GM18526 (cell line): ENCODE data around the gene ZC3HAV1L.

Source experiments
- POLR2A ChIP-seq: IDR thresholded peaks from 3 replicates; pipeline ENCODE4 v1.6.1; 2011; ENCODE audit not compliant: insufficient read length; ENCODE audit errors: extremely low read depth

ZC3HAV1L gene

GRCh38 chr7:138981332-138982203 lies 54.3 kb downstream of the ZC3HAV1L start, which contains the start of gene KIAA1549:
KIAA1549 (minus strand) TSS chr7:138981389; CDS start chr7:138981269, 120 bp downstream.
- TF ChIP-seq POLR2A, result no peak

- TF ChIP-seq POLR2A, result no peak
Measured at GRCh38 chr7:138980563-138981291, 55.1 kb downstream of the ZC3HAV1L start.

GRCh38 chr7:138979988-138980562 lies 55.8 kb downstream of the ZC3HAV1L start:
- no peak for TF ChIP-seq POLR2A

GRCh38 chr7:138979226-138979979 lies 56.4 kb downstream of the ZC3HAV1L start:
- TF ChIP-seq POLR2A, result no peak

- no peak for TF ChIP-seq POLR2A
Measured at GRCh38 chr7:138978541-138979184, 57.2 kb downstream of the ZC3HAV1L start.
